ENCODE data around the gene CHD2. TPM values are rescaled to one million over a fixed set of nuclear protein-coding genes. Genes with fewer than 3 reads are reported as not detected.

Gene CHD2
- total and polyA plus RNA-seq, 10 of the 15 experiments (the other 5 are each of a cell fraction or from before 2014, with no cell fraction given), result 38.1 to 94.7 (median 63.3) TPM

GRCh38 chr15:93071469-93071936 lies 171.4 kb downstream of the CHD2 start:
- no peak for DNase-seq (ENCODE audit: low read depth, low spot score)
- WGBS (ENCODE audit: insufficient coverage, insufficient replicate concordance, low lambda C conversion rate, missing lambda C conversion rate), result 37% methylated on average over 22 of the region's 22 CpGs
- peaks cover 6 to 21% of the 10 kb centered on the region in 2 experiments for H3K27me3 ChIP-seq (replicated peaks in 1 of 2; ENCODE audit: control insufficient read depth in 2 of 2, insufficient read depth in 2 of 2, low read length in 1 of 2)
- H3K4me3 ChIP-seq, result no peak overlapping the region
- TF ChIP-seq, protein P1, sequence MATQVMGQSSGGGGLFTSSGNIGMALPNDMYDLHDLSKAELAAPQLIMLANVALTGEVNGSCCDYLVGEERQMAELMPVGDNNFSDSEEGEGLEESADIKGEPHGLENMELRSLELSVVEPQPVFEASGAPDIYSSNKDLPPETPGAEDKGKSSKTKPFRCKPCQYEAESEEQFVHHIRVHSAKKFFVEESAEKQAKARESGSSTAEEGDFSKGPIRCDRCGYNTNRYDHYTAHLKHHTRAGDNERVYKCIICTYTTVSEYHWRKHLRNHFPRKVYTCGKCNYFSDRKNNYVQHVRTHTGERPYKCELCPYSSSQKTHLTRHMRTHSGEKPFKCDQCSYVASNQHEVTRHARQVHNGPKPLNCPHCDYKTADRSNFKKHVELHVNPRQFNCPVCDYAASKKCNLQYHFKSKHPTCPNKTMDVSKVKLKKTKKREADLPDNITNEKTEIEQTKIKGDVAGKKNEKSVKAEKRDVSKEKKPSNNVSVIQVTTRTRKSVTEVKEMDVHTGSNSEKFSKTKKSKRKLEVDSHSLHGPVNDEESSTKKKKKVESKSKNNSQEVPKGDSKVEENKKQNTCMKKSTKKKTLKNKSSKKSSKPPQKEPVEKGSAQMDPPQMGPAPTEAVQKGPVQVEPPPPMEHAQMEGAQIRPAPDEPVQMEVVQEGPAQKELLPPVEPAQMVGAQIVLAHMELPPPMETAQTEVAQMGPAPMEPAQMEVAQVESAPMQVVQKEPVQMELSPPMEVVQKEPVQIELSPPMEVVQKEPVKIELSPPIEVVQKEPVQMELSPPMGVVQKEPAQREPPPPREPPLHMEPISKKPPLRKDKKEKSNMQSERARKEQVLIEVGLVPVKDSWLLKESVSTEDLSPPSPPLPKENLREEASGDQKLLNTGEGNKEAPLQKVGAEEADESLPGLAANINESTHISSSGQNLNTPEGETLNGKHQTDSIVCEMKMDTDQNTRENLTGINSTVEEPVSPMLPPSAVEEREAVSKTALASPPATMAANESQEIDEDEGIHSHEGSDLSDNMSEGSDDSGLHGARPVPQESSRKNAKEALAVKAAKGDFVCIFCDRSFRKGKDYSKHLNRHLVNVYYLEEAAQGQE (IDR thresholded peaks at IDR 0.05; ENCODE audit: low read depth, low read length), result no peak
- TF ChIP-seq, protein P2, sequence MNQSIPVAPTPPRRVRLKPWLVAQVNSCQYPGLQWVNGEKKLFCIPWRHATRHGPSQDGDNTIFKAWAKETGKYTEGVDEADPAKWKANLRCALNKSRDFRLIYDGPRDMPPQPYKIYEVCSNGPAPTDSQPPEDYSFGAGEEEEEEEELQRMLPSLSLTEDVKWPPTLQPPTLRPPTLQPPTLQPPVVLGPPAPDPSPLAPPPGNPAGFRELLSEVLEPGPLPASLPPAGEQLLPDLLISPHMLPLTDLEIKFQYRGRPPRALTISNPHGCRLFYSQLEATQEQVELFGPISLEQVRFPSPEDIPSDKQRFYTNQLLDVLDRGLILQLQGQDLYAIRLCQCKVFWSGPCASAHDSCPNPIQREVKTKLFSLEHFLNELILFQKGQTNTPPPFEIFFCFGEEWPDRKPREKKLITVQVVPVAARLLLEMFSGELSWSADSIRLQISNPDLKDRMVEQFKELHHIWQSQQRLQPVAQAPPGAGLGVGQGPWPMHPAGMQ (IDR thresholded peaks at IDR 0.05; ENCODE audit: borderline replicate concordance), result no peak
- H3K4me1 ChIP-seq (ENCODE audit: control insufficient read depth, insufficient read depth, low read length), result no peaks in the 10 kb centered on the region
- H3K36me3 ChIP-seq (ENCODE audit: control insufficient read depth in 2 of 2, insufficient read depth in 2 of 2, low read length in 1 of 2), result no peaks in the 10 kb centered on the region
- no TSS peak for BruUV-seq (replicated peaks)
- H3K9me3 ChIP-seq (replicated peaks; ENCODE audit: control insufficient read depth, insufficient read depth, low read length), result no peaks in the 10 kb centered on the region
- no peak overlapping the region for H3K4me2 ChIP-seq (ENCODE audit: control insufficient read depth, insufficient read depth)
- no peaks in the 10 kb centered on the region for H3K79me2 ChIP-seq (ENCODE audit: control insufficient read depth, insufficient read depth, low read length)
- in situ Hi-C loops (cut with MboI), result no loop called here
- FAIRE-seq, result no peak
- intact Hi-C loops (cut with micrococcal nuclease; ENCODE audit: unreplicated experiment), result no loop called here
- no peak overlapping the region for H2AFZ ChIP-seq (ENCODE audit: control insufficient read depth, low read depth, low read length)
- H3K9ac ChIP-seq (ENCODE audit: control insufficient read depth, insufficient read depth, low read length), result no peak overlapping the region
- ChIA-PET CTCF (no interaction called here), SMC1A (ENCODE audit: uncharacterized antibody, unreplicated experiment) (no interaction called here), POLR2A (no interaction called here), RAD21 (ENCODE audit: unreplicated experiment) (no interaction called here)
- ATAC-seq, result no peak
- H4K20me1 ChIP-seq (ENCODE audit: control insufficient read depth, insufficient read depth), result no peaks in the 10 kb centered on the region
- H3K27ac ChIP-seq (ENCODE audit: control insufficient read depth, insufficient read depth), result no peak overlapping the region

All from GM12878 (cell line).